ENCODE results near the gene HDAC4. TPM values are rescaled to one million over a fixed set of nuclear protein-coding genes. Genes with fewer than 3 reads are reported as not detected.
A peak's percentile ranks its signal among the peaks of the same experiment; 100 is the strongest.

The HDAC4 gene
- total RNA-seq, 4 donors from 2014 or later, result 12.9 to 91.6 (median 39.8) TPM

DNA sequence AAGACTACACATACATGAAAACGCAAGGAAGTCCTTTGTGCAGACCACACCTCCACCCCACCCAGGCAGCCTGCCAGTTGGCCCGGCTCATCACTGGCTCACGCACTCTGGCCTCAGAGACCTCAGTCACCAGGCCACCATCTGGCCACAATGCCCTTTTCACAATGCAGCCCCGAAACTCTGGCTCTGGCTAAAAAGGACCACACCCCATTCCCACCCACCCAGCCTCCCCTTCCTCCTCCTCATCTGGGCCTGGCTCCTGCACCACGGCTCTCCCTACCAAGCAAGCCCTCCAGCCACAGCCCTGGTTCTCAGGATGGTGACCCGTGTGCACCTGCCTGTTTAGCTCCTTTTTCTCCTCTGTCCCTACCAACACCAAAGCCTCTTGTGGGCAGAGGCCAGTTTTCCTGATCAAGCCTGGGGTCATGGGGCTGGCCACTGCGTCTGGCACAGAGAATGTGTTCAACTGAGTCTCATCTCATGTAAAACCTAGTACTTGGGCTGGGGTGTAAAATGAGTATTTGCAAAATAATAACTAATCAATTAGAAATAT is 7.4 kb downstream of the HDAC4 start:
- TF ChIP-seq POLR2A (IDR thresholded peaks at IDR 0.05) (no peak), CTCF (IDR thresholded peaks at IDR 0.05) (no peak)
- intact Hi-C loops (cut with DNase I), result loop anchor here (10.0 kb wide), 1 partner anchor 249 kb away; no protein-coding TSS in a partner anchor
- WGBS, 2 donors, result 58 to 68% methylated on average over 7 of the region's 7 CpGs
- H3K27ac ChIP-seq, result peak overlapping the region; percentile 42 to 85 (median 58)
- peak; percentile 54 to 58 for DNase-seq
- H3K9me3 ChIP-seq, result no peaks in the 10 kb centered on the region
- no peaks in the 10 kb centered on the region for H3K36me3 ChIP-seq
- peaks cover 52 to 62% of the 10 kb centered on the region in 2 donors for H3K4me1 ChIP-seq
- H3K27me3 ChIP-seq, result no peaks in the 10 kb centered on the region
- H3K4me3 ChIP-seq (replicated peaks in 1 of 3), result no peak overlapping the region

DNA sequence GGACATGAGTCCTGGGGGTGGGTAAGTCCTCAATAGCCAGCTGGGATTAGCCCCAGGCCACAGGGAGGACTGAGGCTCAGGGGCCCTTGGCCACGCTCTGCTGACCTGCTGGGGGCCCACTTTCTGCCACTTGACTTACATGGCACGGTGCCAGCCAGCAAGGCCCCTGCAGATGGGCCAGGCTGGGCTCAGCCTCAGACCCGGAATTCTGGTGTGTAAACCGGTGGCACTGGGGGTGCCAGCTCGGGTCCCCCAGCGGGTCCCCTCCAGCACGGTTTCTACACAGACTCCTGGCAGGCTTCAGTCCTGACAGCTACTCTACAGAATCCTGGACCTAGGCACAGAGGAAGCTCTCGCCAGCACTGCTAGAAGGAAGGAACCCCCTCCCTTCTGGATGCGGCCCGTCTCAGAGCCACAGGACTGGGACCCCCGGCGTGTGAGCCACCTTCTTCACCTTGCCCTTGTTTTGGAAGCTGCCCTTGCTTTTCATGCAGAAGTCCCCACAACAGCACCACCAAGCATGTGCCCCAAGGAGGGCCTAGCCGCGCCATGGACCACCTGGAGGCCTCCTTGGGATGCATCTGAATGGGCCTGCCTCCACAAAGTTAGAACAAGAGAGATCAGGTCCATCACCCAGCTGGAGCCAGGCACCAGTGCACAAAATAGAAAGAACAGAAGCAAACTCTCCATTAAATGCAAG is 8.0 kb downstream of the HDAC4 start:
- H3K4me1 ChIP-seq, result peaks cover 49 to 56% of the 10 kb centered on the region in 2 donors
- H3K27me3 ChIP-seq, result no peaks in the 10 kb centered on the region
- intact Hi-C loops (cut with DNase I), result loop anchor here (10.0 kb wide), 1 partner anchor 248 kb away; no protein-coding TSS in a partner anchor
- no peak overlapping the region for H3K4me3 ChIP-seq (replicated peaks in 1 of 3)
- peak overlapping the region in 1 of 3 donors; percentile 58 for H3K27ac ChIP-seq
- no peaks in the 10 kb centered on the region for H3K36me3 ChIP-seq
- TF ChIP-seq CTCF (IDR thresholded peaks at IDR 0.05) (no peak), POLR2A (IDR thresholded peaks at IDR 0.05) (no peak)
- peak in 1 of 2 donors; percentile 38 for DNase-seq
- H3K9me3 ChIP-seq, result no peaks in the 10 kb centered on the region
- 70 to 78% methylated on average over 7 to 14 of the region's 14 CpGs for WGBS, 2 donors

GRCh38 chr2:239392072-239392357 is 8.8 kb downstream of the HDAC4 start:
- Histone ChIP-seq H3K27me3 (no peaks in the 10 kb centered on the region), H3K27ac (no peak overlapping the region), H3K4me1 (peaks cover 41 to 48% of the 10 kb centered on the region in 2 donors), H3K9me3 (no peaks in the 10 kb centered on the region), H3K36me3 (no peaks in the 10 kb centered on the region), H3K4me3 (replicated peaks in 1 of 3) (no peak overlapping the region)
- DNase-seq, result no peak
- 95 to 98% methylated on average over 10 to 11 of the region's 12 CpGs for WGBS, 2 donors
- TF ChIP-seq POLR2A (IDR thresholded peaks at IDR 0.05) (no peak), CTCF (IDR thresholded peaks at IDR 0.05) (no peak)
- intact Hi-C loops (cut with DNase I), result loop anchor here (10.0 kb wide), 1 partner anchor 247 kb away; no protein-coding TSS in a partner anchor

- intact Hi-C loops (cut with DNase I), result loop anchor here (10.0 kb wide), 1 partner anchor 247 kb away; no protein-coding TSS in a partner anchor
- WGBS, 2 donors, result 89 to 91% methylated on average over 22 to 24 of the region's 24 CpGs
- Histone ChIP-seq H3K4me3 (replicated peaks in 1 of 3) (no peak overlapping the region), H3K36me3 (no peaks in the 10 kb centered on the region), H3K9me3 (no peaks in the 10 kb centered on the region), H3K27ac (no peak overlapping the region), H3K4me1 (peaks cover 39 to 45% of the 10 kb centered on the region in 2 donors), H3K27me3 (no peaks in the 10 kb centered on the region)
- DNase-seq, result no peak
- TF ChIP-seq POLR2A (IDR thresholded peaks at IDR 0.05), result no peak
Measured at GRCh38 chr2:239391286-239392071, 9.3 kb downstream of the HDAC4 start.

- H3K36me3 ChIP-seq, result no peaks in the 10 kb centered on the region
- intact Hi-C loops (cut with DNase I), result loop anchor here (10.0 kb wide), 1 partner anchor 246 kb away; no protein-coding TSS in a partner anchor
- DNase-seq, result no peak
- no peak for TF ChIP-seq POLR2A (IDR thresholded peaks at IDR 0.05)
- TF ChIP-seq CTCF (IDR thresholded peaks at IDR 0.05), result no peak
- H3K27me3 ChIP-seq, result no peaks in the 10 kb centered on the region
- no peak overlapping the region for H3K4me3 ChIP-seq (replicated peaks in 1 of 3)
- peaks cover 34 to 37% of the 10 kb centered on the region in 2 donors for H3K4me1 ChIP-seq
- 95 to 96% methylated on average over 18 to 25 of the region's 26 CpGs for WGBS, 2 donors
- no peaks in the 10 kb centered on the region for H3K9me3 ChIP-seq
- H3K27ac ChIP-seq, result no peak overlapping the region
Measured at GRCh38 chr2:239390546-239391285, 10.1 kb downstream of the HDAC4 start.
